ENCODE measurements around the gene CLIP1.

The CLIP1 gene

GRCh38 chr12:122327494-122328385 lies 94.7 kb downstream of the CLIP1 start:
- Histone ChIP-seq H3K4me3 (replicated peaks; ENCODE audit: low read depth, low read length) (no peak overlapping the region), H3K27me3 (replicated peaks; ENCODE audit: control insufficient read depth, insufficient read depth, low read length) (no peaks in the 10 kb centered on the region), H3K36me3 (ENCODE audit: control insufficient read depth, insufficient read depth, low read length) (peaks cover 7% of the 10 kb centered on the region)
- no peak for DNase-seq (ENCODE audit: extremely low read depth, insufficient read length)
- TF ChIP-seq CTCF (IDR thresholded peaks at IDR 0.05; ENCODE audit: insufficient read depth, low read length, poor library complexity, severe bottlenecking): no peak

- TF ChIP-seq CTCF (IDR thresholded peaks at IDR 0.05; ENCODE audit: insufficient read depth, low read length, poor library complexity, severe bottlenecking): no peak
- DNase-seq (ENCODE audit: extremely low read depth, insufficient read length): no peak
- Histone ChIP-seq H3K4me3 (replicated peaks; ENCODE audit: low read depth, low read length) (no peak overlapping the region), H3K36me3 (ENCODE audit: control insufficient read depth, insufficient read depth, low read length) (peaks cover 7% of the 10 kb centered on the region), H3K27me3 (replicated peaks; ENCODE audit: control insufficient read depth, insufficient read depth, low read length) (no peaks in the 10 kb centered on the region)
Observed at GRCh38 chr12:122327014-122327413, 95.5 kb downstream of the CLIP1 start.

- Histone ChIP-seq H3K27me3 (replicated peaks; ENCODE audit: control insufficient read depth, insufficient read depth, low read length) (no peaks in the 10 kb centered on the region), H3K36me3 (ENCODE audit: control insufficient read depth, insufficient read depth, low read length) (peaks cover 7% of the 10 kb centered on the region), H3K4me3 (replicated peaks; ENCODE audit: low read depth, low read length) (no peak overlapping the region)
- no peak for TF ChIP-seq CTCF (IDR thresholded peaks at IDR 0.05; ENCODE audit: insufficient read depth, low read length, poor library complexity, severe bottlenecking)
- no peak for DNase-seq (ENCODE audit: extremely low read depth, insufficient read length)
Observed at GRCh38 chr12:122326586-122326985, 95.9 kb downstream of the CLIP1 start.

- no peaks in the 10 kb centered on the region for H3K27me3 ChIP-seq (replicated peaks; ENCODE audit: control insufficient read depth, insufficient read depth, low read length)
- DNase-seq (ENCODE audit: extremely low read depth, insufficient read length): no peak
- no peak overlapping the region for H3K4me3 ChIP-seq (replicated peaks; ENCODE audit: low read depth, low read length)
- H3K36me3 ChIP-seq (ENCODE audit: control insufficient read depth, insufficient read depth, low read length): peaks cover 7% of the 10 kb centered on the region
- TF ChIP-seq CTCF (IDR thresholded peaks at IDR 0.05; ENCODE audit: insufficient read depth, low read length, poor library complexity, severe bottlenecking): no peak
Observed at GRCh38 chr12:122323311-122324019, 99.0 kb downstream of the CLIP1 start.

GRCh38 chr12:122322501-122322900 lies 100.0 kb downstream of the CLIP1 start:
- Histone ChIP-seq H3K36me3 (ENCODE audit: control insufficient read depth, insufficient read depth, low read length) (peaks cover 5% of the 10 kb centered on the region), H3K4me3 (replicated peaks; ENCODE audit: low read depth, low read length) (no peak overlapping the region), H3K27me3 (replicated peaks; ENCODE audit: control insufficient read depth, insufficient read depth, low read length) (no peaks in the 10 kb centered on the region)
- TF ChIP-seq CTCF (IDR thresholded peaks at IDR 0.05; ENCODE audit: insufficient read depth, low read length, poor library complexity, severe bottlenecking): no peak
- DNase-seq (ENCODE audit: extremely low read depth, insufficient read length): no peak

Measured in GM06990 (cell line).